Dermis microvascular lymphatic vessel endothelial cell (primary cell): Measurements from ENCODE around the gene AFAP1L1. TPM values are rescaled to one million over a fixed set of nuclear protein-coding genes. Genes with fewer than 3 reads are reported as not detected.
A peak's percentile ranks its signal among the peaks of the same experiment; 100 is the strongest.

ENCODE experiments used
- DNase-seq, 2 donors: peaks; one replicate each; pipeline versions ENCODE4 v3.0.0 to v3.0.0-alpha.2; 2010; ENCODE audit warnings: low read depth in 2 of 2
- total RNA-seq: library from RNA; depleted of rRNA; stranded (reverse); fragments of >200 nt; gene quantifications from 2 replicates; pipeline ENCODE4 v1.2.1, GENCODE V29; 2014

Gene AFAP1L1
- total RNA-seq, 1 donor from 2014 or later: 144 TPM

DNA sequence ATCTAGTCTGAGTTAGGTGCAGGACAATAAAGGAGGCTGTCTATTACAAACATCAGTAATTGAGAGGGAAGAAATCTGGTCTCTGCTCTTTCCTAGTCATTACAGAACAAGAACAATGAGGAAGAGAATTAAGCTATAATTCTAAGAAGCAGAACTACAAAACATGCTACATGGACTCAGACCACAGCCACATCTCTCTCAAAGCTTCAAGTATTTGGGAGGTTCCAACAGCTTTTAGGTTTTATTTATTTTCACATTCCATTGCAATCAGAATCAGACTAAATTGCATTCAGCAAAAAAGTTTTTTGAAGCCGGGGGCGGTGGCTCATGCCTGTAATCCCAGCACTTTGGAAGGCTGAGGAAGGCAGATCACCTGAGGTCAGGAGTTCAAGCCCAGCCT lies 72.5 kb downstream of the AFAP1L1 start:
- no peak for DNase-seq

DNA sequence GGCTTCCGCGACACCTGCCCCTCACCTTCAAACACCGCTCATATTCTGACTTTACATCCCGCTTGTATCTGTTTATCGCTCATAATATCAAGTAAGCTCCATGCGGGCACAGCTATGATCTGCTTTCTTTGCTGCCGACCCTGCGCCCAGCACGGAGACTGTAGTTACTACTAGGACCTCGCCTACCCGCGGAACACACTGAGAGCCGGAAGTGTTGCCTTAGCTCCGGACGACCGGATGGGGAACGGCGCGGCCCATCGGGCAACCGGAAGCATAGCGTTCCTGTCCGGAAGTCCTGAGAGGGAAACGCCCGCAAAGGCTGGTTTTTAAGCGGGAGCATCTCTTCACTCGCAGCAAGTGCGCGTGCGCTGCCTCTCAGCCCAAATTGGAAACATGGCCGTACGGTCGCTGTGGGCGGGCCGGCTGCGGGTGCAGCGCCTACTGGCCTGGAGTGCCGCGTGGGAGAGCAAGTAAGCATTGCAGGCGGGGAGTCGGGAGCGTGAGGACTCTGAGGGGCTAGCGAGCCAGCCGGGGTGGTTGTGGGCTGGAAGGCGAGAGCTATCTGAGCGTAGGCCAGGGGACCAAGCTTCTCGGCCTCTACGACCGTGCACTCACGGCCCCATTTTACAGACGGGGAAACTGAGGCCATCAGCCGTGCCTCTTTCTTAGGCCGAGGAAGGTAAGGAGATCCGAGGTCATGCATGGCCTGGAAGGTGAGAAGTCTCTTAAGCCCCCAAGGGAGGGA lies 73.7 kb downstream of the AFAP1L1 start, which contains the start of gene GRPEL2:
GRPEL2 (plus strand) TSS at position 353 of the 745 bp plus-strand sequence; CDS start at position 394, 41 bp downstream.
- peak; percentile 84 to 90 for DNase-seq

DNA sequence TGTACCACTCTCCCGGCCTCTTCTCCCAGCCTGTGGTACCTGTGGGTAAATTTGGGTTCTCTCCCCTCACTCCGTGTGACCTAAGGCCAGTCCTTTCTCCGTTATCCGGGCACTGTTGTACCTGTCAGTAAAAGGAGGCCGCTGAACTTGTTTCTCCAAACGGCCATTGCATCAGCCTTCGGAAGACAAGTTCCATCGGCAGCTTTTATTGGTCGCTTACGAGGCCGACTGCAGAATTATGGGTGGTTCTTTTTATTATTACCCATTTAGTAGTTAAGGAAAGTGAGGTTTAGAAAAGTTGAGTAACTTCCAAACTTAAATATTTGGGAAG lies 74.2 kb downstream of the AFAP1L1 start:
- DNase-seq: peak in 1 of 2 donors; percentile 69

DNA sequence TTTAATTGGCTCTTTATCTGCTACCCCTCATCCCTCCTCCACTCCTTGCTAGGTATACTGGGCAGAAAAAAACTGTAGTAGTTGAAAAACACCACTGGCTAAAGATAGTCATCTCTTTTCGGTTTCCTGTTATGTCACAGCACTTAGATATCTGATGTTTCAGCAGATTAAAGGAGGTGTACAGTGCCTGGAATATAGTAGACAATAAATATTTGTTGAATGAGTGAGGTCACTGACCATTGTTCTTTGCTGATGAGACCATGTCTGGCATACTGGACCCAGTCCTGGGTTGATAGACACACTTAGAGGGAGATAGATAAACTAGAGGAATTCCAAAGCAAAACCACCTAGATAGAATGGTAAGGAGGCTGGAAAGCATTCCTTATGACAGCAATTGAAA lies 76.9 kb downstream of the AFAP1L1 start:
- peak; percentile 54 to 87 for DNase-seq

DNA sequence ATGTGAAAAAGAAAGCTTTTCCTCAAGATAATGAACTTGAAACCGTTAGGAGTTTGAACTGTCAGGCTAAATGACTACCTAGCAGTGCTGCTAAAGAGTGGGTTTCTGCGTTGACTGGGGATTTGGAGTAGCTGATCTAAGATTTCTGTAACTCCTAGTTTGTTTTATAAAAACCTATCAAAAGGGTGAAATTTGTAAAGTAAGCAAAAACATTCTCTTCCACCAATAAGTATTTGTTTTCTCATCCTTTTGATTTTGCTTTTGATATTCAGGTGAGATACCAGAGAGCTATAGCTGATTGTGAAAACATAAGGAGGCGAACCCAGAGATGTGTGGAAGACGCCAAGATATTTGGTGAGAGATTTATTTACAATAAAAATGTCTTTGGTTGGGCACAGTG lies 77.7 kb downstream of the AFAP1L1 start:
- no peak for DNase-seq

DNA sequence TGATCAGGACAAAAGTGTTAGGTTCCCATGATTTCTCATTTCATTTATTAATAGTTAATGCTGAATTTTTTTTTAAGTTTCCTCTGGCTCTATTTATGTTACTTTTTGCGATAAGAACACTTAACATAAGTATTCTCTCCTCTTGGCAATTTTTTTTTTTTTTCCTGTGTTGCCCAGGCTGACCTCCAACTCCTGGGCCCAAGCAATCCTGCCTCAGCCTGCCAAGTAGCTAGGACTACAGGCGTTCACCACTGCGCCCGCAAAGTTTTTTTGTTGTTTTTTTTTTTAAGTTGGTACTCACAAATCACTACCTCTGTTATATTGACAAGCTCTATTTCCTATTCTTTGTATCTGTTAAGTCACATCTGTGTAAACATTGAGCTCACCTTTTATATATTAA lies 80.5 kb downstream of the AFAP1L1 start:
- no peak for DNase-seq

DNA sequence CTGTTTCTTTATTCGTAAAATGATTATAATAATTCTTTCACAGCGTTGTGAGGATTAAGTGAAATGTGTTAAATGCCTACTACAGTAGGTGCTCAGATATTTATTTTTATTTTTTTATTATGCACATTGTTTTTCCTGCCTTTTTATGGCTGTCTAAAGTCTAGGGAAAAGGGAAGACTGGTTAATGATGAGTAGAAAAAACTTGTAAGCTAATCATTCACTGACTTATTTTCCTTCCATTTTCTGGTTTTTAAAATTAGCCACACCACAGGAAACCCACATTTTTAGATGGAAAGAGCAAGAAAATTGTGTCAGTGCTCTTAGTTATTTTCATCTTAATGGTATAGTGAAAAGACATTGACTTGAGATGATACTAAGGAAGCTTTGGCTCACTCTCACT lies 82.3 kb downstream of the AFAP1L1 start:
- no peak for DNase-seq

DNA sequence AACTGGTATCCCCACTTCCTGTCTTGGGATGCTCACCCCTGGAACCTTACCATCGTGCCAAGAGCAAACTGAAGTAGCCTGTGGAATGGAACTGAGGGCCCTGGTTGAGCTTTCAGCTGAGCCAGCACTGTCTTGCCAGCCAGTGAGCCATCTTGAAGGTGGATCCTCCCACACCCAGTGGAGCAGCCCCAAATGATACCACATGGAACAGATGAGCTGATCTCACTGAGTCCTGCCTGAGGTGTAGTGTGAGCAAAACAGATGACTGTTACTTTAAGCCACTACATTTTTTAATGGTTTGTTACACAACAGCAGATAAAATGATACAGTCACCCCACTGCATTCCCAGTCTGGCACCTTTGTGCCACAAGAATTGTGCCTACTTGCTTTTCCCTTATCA lies 84.0 kb downstream of the AFAP1L1 start:
- DNase-seq: no peak

DNA sequence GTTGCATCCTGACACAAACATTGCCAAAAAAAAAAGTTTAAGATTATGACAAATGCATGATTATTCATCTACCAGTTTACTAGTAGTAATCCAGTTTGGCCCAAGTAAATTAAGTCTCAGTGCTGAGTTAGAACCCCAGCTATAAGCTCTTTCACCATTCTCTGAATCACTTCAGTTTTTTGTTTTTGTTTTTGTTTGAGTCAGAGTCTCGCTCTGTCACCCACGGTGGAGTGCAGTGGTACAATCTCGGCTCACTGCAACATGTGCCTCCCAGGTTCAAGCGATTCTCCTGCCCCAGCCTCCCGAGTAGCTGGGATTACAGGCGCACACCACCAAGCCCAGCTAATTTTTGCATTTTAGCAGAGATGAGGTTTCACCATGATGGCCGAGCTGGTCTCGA lies 84.7 kb downstream of the AFAP1L1 start:
- no peak for DNase-seq

DNA sequence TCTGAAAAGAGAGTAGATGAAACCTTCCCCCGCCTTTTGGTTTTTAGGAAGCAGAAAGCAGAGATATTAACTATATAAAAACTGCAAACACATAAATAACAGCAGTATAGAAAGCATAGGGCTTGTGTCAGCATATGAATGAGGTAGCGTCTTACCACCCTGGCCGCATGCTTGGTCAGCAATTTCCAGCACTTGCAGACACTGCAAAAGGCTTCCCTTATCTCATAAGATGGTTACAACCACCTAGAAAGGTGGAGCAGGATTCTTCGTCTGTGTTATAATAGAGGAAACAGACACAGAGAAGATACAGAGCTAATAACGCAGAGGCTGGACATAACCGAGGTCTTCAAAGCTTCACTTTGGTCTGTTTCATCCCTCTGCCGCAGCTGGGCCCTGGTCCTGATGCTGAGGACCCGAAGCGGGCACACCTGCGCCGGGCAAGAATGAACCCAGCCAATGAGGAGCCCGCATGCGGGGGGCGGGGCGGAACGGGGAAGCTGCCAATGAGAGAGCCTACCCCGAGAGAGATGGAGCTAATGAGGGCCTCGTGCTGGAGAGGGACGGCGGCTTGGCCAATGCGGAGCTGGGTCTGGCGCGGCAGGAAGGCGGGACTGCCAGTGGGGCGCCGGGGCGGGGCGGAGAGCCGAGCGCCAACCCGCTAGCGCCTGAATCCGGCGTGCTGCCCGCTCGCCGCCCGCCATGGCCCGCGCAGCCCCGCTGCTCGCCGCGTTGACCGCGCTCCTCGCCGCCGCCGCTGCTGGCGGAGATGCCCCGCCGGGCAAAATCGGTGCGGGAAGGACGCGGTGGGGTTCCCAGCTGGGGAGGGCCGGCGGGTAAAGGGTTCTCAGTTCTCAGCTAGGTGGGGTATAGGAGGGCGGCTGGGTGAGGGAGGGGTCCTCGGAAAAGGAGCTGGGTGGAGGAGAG lies 86.0 kb downstream of the AFAP1L1 start, which contains the start of gene PCYOX1L:
PCYOX1L (plus strand) TSS at position 677 of the 924 bp plus-strand sequence; CDS start at position 700, 23 bp downstream.
- DNase-seq: peak; percentile 84 to 97

DNA sequence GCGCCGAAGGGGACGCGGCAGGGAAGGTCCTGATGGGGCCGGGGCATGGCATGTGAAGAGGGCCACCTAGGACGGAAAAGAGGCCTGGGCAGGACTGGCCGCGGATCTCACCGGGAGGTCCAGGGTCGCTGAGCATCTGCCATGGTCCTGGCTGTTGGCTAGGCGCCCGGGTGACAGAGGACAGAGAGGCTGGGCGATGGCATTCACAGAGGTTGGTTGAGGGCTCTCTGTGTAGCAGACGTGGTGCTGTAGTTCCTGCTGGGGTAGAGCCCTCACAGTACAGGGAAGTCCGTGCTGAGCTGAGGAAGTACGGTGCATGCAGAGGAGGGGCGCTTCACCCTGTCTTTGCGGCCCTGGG lies 86.6 kb downstream of the AFAP1L1 start:
- DNase-seq: peak; percentile 45 to 62

DNA sequence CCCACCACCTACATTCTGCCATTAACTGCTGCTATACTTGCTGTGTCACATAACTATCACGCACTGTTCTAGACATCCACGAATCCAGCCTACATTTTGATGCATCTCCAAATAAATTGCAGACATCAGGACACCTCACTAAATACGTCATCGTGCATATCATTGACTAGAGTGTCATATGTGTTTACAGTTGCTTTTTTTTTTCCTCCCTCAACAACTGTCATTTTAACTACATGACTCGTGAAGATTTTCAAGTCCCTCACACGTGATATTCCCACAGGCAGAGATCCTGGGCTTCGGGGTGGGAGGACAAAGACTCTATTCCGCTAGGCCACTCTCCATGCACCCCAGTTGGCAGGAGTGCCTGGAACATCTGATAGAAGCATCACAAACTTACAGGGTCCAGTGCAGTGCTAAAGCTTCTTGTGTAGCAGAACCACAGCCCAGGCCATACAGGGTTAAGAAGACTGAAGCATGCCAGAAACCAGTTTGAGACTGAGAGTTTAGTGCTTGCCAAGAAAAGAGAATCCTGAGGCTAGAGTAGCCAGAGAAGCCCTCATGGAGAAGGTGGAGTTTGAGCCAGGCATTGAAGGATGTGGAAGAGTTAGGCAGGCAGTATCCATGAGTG lies 87.3 kb downstream of the AFAP1L1 start:
- DNase-seq: no peak

DNA sequence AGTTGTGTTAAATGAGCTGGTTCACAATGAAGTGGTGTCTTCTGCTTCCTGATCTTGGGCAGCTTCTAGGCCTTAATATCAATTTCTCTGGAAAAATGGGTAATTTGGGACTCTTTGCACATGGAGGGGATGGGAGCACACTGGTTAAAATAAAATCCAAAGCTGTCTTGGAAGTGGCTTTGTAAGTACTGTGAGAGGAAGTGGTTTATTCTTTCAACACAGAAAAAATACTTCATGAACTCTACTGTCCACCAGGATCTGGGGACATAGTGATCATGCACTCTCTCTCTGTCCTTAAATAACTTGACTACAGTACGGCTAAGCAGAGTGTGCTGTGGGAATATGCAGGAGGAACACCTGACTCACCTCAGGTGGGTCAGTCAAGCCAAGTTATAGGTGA lies 88.6 kb downstream of the AFAP1L1 start:
- no peak for DNase-seq

DNA sequence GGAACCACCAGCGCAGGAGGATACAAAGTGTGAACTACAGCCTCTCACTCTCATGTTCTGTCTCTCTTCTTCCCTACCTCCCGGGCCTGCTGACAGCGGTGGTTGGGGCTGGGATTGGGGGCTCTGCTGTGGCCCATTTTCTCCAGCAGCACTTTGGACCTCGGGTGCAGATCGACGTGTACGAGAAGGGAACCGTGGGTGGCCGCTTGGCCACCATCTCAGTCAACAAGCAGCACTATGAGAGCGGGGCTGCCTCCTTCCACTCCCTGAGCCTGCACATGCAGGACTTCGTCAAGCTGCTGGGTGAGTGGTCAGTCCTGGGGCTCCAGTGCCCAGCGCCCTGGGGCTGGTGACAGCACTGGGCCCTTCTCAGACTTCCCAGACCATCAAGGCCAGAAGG lies 90.9 kb downstream of the AFAP1L1 start:
- DNase-seq: no peak

DNA sequence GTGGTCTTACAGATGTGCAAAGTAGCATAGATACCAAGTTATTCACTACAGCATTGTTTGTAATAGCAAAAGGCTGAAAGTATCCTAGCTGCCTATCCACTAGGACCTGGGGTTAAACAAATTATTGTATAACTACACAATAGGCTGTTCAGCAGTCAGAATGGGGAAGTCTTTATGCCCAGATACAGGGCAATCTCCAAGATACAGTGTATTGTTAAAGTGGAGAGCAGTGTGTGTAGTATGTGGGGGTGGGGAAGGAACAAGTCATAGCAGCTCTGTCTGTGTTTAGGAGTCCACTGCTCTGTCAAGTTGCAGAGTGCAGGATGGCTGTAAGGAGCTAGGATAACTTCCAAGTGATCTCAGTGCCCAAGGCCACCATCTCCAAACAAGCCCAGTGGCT lies 91.7 kb downstream of the AFAP1L1 start:
- no peak for DNase-seq

DNA sequence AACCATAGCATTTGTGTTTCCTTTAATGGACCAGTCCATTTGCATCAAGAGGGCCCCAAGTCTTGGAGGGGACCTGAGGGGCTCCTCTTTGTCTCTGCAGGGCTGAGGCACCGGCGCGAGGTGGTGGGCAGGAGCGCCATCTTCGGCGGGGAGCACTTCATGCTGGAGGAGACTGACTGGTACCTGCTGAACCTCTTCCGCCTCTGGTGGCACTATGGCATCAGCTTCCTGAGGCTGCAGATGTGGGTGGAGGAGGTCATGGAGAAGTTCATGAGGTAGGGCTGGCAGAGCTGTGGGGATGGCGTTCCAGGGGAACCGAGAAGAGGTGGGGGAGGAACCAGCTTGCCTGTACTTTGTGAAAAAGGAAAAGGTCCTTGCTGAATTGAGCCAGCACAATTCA lies 92.3 kb downstream of the AFAP1L1 start:
- DNase-seq: no peak

DNA sequence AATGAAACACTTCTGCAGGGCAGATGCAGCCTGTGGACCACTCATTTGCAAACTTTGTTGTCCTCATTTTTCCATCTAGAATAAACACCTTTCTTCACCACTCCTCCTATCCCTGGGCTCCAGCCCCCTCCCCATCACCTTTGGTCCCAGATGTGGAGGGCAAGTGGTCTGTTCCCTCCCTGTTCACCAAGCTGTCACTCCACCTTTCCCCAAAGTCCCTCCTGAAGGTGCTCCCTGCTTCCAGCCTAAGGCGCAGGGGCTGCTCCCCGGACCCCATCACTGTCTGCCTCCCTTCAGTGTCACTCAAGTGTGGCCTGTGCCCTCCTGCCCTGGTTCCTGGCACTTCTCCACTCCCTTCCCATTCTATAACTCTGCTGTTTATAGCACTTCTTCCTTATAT lies 93.1 kb downstream of the AFAP1L1 start:
- no peak for DNase-seq

DNA sequence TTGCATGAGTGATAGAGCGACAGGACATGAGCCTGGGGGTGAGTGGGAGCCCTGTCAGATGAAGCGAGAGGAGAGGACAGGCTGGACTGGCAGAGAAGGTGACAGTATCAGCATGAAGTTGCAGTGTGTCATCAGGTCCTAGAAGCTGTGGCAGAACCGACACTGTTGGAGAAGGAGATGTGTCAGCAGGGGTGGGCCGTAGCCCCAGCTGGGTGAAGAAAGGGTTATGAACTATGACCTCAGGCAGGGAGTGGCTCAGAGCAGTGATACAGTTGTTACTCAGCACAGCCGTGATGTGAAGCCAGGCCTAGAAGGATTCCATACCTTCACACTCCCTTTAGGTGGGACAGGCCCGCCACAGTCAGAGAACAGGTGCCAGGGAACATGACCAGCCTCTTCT lies 93.8 kb downstream of the AFAP1L1 start:
- DNase-seq: no peak

DNA sequence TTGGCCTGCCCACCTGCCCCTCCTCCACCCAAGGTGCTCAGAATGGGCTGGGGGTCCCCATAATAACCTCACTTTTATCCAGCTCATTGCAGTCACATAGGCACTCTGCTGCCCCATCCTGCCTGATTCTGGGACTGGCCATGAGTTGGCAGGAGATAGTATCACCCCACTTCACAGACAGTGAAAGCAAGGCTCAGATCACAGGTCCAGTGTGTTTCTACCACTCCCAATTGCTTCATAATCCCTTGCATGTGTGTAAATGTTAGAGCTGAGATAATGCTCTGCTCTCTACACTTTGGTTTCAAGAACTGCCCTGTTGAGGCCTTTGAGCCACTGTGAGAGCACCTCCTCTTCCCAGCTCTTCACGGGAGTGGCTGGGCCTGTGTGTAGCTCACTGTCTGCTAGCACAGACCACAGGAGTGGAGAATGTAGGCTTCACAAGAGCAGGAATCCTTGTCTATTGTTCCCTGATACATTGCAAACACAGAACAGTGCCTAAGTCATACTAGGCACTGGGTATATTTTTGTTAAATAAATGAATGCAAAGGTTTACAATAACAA lies 94.6 kb downstream of the AFAP1L1 start:
- no peak for DNase-seq

DNA sequence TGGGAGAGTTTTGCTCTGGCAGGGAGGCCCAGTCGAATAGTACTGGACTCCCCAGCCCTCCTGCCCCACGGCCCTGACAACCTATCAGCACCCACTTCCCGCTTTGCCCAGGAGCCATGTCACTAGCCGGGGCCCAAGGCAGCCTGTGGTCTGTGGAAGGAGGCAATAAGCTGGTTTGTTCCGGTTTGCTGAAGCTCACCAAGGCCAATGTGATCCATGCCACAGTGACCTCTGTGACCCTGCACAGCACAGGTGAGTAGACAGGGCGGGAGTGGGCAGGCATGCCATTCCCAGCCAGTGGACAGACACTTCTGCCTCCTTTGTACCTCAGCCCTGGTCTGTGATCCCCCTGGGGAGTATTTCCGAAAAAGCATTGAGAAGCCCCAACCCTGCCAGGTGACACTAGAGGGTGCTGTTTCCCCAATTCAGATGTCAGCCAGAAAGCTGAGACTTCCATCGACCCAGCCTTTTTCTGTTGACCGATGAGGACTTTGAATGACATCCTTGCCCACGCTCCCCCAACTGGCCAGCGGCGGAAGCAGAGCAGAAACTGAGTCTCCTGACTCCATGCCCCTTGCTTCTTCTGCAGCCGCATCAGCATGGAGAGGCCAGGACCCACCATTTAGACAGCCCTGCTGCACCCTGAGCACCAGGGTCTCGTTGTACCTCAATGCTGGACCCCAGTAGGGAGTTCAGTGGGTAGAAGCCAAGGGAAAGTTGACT lies 95.8 kb downstream of the AFAP1L1 start:
- DNase-seq: peak in 1 of 2 donors; percentile 71

DNA sequence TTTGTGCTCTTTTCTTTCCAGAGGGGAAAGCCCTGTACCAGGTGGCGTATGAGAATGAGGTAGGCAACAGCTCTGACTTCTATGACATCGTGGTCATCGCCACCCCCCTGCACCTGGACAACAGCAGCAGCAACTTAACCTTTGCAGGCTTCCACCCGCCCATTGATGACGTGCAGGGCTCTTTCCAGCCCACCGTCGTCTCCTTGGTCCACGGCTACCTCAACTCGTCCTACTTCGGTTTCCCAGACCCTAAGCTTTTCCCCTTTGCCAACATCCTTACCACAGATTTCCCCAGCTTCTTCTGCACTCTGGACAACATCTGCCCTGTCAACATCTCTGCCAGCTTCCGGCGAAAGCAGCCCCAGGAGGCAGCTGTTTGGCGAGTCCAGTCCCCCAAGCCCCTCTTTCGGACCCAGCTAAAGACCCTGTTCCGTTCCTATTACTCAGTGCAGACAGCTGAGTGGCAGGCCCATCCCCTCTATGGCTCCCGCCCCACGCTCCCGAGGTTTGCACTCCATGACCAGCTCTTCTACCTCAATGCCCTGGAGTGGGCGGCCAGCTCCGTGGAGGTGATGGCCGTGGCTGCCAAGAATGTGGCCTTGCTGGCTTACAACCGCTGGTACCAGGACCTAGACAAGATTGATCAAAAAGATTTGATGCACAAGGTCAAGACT lies 96.5 kb downstream of the AFAP1L1 start:
- no peak for DNase-seq
